CD4-positive, CD25-positive, alpha-beta regulatory T cell (primary cell): ENCODE data around the gene ENO3. TPM values are rescaled to one million over a fixed set of nuclear protein-coding genes. Genes with fewer than 3 reads are reported as not detected.

Experiments
- ATAC-seq, 2 donors: fragments of 150-1000 bp; cut with Tn5 transposase; one replicate each; pipeline ENCODE4 v1.10.0; 2021; ENCODE audit warnings: low read depth in 2 of 2, moderate number of reproducible peaks in 2 of 2, moderate library complexity in 1 of 2
- DNase-seq, 3 donors: peaks; one replicate each; pipeline versions ENCODE4 v3.0.0 to v3.0.0-alpha.2; 2012 to 2022; ENCODE audit warnings: mixed read lengths in 1 of 3
- H3K27ac ChIP-seq: one replicate; pipeline ENCODE4 v1.7.0; 2013; ENCODE audit warnings: mild to moderate bottlenecking, low read length; ENCODE audit not compliant: insufficient read depth, poor library complexity, severe bottlenecking
- H3K27me3 ChIP-seq: one replicate; pipeline ENCODE4 v1.7.0; 2013; ENCODE audit warnings: low read length; ENCODE audit not compliant: control insufficient read depth, insufficient read depth
- H3K36me3 ChIP-seq: one replicate; pipeline ENCODE4 v1.7.0; 2013; ENCODE audit warnings: mild to moderate bottlenecking, low read length, moderate library complexity; ENCODE audit not compliant: control insufficient read depth, insufficient read depth
- H3K4me1 ChIP-seq: 2 replicates; pipeline ENCODE4 v1.7.0; 2013; ENCODE audit warnings: mild to moderate bottlenecking, low read length; ENCODE audit not compliant: insufficient read depth, control insufficient read depth, poor library complexity, severe bottlenecking
- H3K4me3 ChIP-seq: one replicate; pipeline ENCODE4 v1.7.0; 2013; ENCODE audit warnings: low read depth, mild to moderate bottlenecking, low read length, moderate library complexity
- H3K9me3 ChIP-seq, 2 experiments: 1 replicate in 1 of 2; 2 replicates in 1 of 2; pipeline ENCODE4 v1.7.0; 2013; ENCODE audit warnings: low read length in 2 of 2, mild to moderate bottlenecking in 1 of 2, moderate library complexity in 1 of 2; ENCODE audit not compliant: control insufficient read depth in 2 of 2
- H3K27ac Mint-ChIP-seq, 3 donors: one replicate each; pipeline ENCODE4 v1.8.0; 2020 to 2022; ENCODE audit warnings: mild to moderate bottlenecking in 3 of 3, mixed read lengths in 3 of 3, moderate library complexity in 2 of 3
- H3K27me3 Mint-ChIP-seq: one replicate; pipeline ENCODE4 v1.8.0; 2022; ENCODE audit warnings: mild to moderate bottlenecking, mixed read lengths
- H3K36me3 Mint-ChIP-seq: one replicate; pipeline ENCODE4 v1.8.0; 2020; ENCODE audit warnings: mixed read lengths
- H3K4me1 Mint-ChIP-seq, 4 donors: one replicate each; pipeline ENCODE4 v1.8.0; 2020 to 2022; ENCODE audit warnings: mixed read lengths in 4 of 4, mild to moderate bottlenecking in 1 of 4
- H3K4me3 Mint-ChIP-seq, 4 donors: one replicate each; pipeline ENCODE4 v1.8.0; 2020 to 2022; ENCODE audit warnings: mild to moderate bottlenecking in 4 of 4, mixed read lengths in 4 of 4, moderate library complexity in 3 of 4
- H3K9me3 Mint-ChIP-seq, 7 donors: one replicate each; pipeline ENCODE4 v1.8.0; 2020 to 2022; ENCODE audit warnings: mixed read lengths in 7 of 7, mild to moderate bottlenecking in 3 of 7, moderate library complexity in 2 of 7
- polyA plus RNA-seq, 4 donors: library from polyadenylated mRNA; unstranded; fragments of 300-500 nt; fragmentation: Illumina TruSeq; gene quantifications; one replicate each; pipeline ENCODE4 v1.2.3, GENCODE V29; 2021
- total RNA-seq: library from RNA; stranded (reverse); gene quantifications from one replicate; pipeline ENCODE4 v1.2.3, GENCODE V29; 2022

The ENO3 gene
- total and polyA plus RNA-seq, 5 donors from 2014 or later = 0.29 to 11.7 (median 0.50) TPM

DNA sequence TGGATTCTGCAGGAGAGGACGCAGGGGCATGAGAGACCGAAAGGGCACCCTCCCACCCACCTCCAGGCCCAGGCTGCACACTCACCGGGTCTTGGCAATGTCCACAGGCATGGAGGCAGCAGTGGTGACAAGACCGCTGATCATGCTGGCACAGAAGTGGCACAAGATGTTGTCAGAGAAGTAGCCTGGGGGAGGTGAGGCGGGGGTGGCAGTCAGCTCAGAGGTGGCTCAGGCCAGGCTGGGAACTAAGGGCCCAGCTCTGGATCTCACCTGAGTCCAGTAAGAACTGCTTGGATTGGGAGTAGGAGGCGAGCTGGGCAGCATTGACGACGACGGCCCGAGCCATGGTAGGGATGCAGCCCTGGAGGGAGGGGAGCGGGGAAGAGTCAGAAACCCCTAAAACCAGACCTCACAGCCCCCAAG is 12.8 kb upstream of the ENO3 start:
- no peaks in the 10 kb centered on the region for H3K9me3 Mint-ChIP-seq
- Histone ChIP-seq H3K4me1 (peaks cover 53% of the 10 kb centered on the region), H3K36me3 (peaks cover 15% of the 10 kb centered on the region), H3K27ac (no peak overlapping the region), H3K9me3 (no peaks in the 10 kb centered on the region), H3K4me3 (no peak overlapping the region), H3K27me3 (no peaks in the 10 kb centered on the region)
- H3K4me1 Mint-ChIP-seq = peaks cover 0 to 75% (median 42%) of the 10 kb centered on the region in 4 donors
- ATAC-seq = no peak
- peak overlapping the region; percentile 20 to 74 (median 60) for H3K27ac Mint-ChIP-seq
- peaks cover 19% of the 10 kb centered on the region for H3K36me3 Mint-ChIP-seq
- no peaks in the 10 kb centered on the region for H3K27me3 Mint-ChIP-seq
- no peak for DNase-seq
- peak overlapping the region; percentile 84 to 99 (median 96) for H3K4me3 Mint-ChIP-seq

DNA sequence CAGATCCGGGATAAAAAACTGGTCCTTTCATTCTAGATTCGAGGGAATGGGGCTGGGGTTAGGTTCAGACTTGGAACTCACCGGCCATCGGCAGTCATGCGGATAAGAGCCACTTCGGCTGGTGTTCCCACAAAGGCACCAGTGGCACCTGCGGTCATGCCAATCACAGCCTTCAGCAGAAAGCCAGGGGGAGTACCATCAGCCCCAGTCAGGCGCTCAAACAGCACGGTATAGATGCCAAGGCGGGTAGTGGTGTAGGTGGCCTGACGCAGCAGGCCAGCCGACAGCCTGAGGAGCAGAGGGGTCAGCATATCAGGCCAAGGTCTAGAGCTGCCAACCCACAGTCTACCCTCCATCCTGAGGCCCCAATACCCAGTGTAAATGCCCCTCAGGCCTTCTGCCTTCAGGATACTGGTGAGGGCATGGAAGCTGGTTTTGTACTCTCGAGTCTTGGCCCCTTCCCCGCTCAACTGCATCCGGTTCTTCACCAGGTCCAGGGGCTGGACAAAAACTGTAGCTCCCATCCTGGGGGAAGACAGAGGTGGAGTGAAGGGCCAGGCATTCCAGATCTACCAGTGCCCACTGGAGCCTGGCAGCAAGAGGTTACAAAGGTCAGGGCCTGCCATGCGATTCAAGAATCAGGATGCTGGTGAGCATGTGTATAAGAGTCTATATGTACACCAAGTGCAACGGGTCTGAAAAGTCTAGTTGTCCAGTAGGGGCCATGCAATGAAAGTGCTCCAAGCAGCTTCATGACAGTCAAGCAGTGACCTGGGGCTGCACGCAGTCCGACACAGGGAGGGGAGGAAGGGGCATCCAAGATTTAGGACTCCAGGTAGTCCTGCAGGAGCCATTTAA is 12.0 kb upstream of the ENO3 start:
- DNase-seq = peak in 1 of 3 donors; percentile 34
- H3K36me3 ChIP-seq = peaks cover 22% of the 10 kb centered on the region
- no peaks in the 10 kb centered on the region for H3K9me3 ChIP-seq
- peak overlapping the region; percentile 82 for H3K27ac ChIP-seq
- no peaks in the 10 kb centered on the region for H3K27me3 Mint-ChIP-seq
- ATAC-seq = no peak
- H3K4me1 ChIP-seq = peaks cover 58% of the 10 kb centered on the region
- peak overlapping the region; percentile 74 to 97 (median 97) for H3K27ac Mint-ChIP-seq
- peak overlapping the region; percentile 65 for H3K4me3 ChIP-seq
- H3K4me3 Mint-ChIP-seq = peak overlapping the region; percentile 95 to 99 (median 97)
- H3K9me3 Mint-ChIP-seq = no peaks in the 10 kb centered on the region
- peaks cover 19% of the 10 kb centered on the region for H3K36me3 Mint-ChIP-seq
- H3K27me3 ChIP-seq = no peaks in the 10 kb centered on the region
- peaks cover 0 to 76% (median 42%) of the 10 kb centered on the region in 4 donors for H3K4me1 Mint-ChIP-seq

DNA sequence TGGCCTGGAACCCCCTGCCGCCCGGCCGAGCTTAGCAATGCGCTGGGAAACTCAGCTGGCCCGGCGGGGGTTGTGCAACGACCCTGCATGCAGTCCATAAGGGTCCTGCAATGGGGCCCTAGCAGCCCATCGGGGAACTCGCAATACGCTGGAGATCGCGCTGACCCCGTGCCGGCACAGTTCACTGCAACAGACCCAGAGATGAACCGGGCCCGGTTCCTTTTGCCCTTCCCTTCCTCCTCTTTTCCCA is 11.4 kb upstream of the ENO3 start:
- Histone ChIP-seq H3K27ac (peak overlapping the region; percentile 82), H3K36me3 (peaks cover 22% of the 10 kb centered on the region), H3K4me1 (peaks cover 58% of the 10 kb centered on the region), H3K27me3 (no peaks in the 10 kb centered on the region), H3K9me3 (no peaks in the 10 kb centered on the region), H3K4me3 (peak overlapping the region; percentile 65)
- DNase-seq (no peak), ATAC-seq (no peak)
- Mint-ChIP-seq H3K36me3 (peaks cover 22% of the 10 kb centered on the region), H3K9me3 (peaks cover 0 to 1% (median 0%) of the 10 kb centered on the region in 7 donors), H3K27ac (peak overlapping the region; percentile 74 to 97 (median 97)), H3K4me3 (peak overlapping the region; percentile 95 to 99 (median 97)), H3K27me3 (no peaks in the 10 kb centered on the region), H3K4me1 (peaks cover 0 to 76% (median 43%) of the 10 kb centered on the region in 4 donors)

DNA sequence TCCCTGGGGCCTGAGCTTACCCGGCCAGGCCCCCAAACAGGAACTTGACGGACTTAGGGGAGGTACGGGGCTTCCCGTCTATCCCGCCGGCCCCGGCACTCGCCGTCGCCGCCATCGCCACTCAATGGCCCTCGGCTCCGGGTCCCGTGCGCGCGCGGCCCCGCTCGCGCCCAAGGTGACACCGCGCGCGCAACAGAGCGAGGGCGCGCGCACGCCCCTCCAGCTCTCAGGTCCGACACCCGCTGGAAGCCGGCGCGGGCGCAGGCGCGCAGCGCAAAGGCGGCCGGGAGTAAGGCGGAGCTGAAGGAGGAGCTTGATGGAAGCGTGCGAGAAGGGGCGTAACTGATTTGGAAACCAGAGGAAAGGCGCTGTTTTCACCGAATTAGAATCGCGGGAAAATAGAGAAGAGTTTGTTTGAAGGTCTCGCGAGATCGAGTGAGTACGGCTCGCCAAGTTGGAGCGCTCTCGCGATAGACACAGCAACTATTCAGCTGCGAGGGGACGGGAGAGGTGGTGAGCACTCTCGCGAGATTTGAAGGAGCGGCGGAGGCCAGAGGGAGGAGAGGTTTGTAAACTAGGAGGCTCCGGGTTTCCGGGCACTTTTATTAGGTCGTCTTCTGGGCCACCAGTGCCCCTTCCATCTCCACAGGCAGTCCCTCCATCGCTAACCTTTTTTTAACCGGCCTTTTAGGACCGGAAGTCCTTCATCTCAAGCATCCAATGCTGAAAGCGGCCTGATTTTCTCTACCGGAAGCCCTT is 10.9 kb upstream of the ENO3 start, which contains the start of the genes RNF167 and SLC25A11:
Gene RNF167 (plus strand): TSS at position 473 of the 759 bp plus-strand sequence. CDS start 642 bp downstream, outside the sequence.
Gene SLC25A11 (minus strand): TSS at position 251 of the 759 bp plus-strand sequence. CDS start 136 bp downstream, at position 115.
- peaks cover 0 to 1% (median 0%) of the 10 kb centered on the region in 7 donors for H3K9me3 Mint-ChIP-seq
- H3K27me3 Mint-ChIP-seq = no peaks in the 10 kb centered on the region
- peaks cover 0 to 78% (median 46%) of the 10 kb centered on the region in 4 donors for H3K4me1 Mint-ChIP-seq
- peak within 1 kb of the TSS; percentile 97 to 99 (median 97) for H3K27ac Mint-ChIP-seq
- H3K27ac ChIP-seq = peak within 1 kb of the TSS; percentile 94
- peak within 1 kb of the TSS; percentile 92 for H3K4me3 ChIP-seq
- H3K27me3 ChIP-seq = no peaks in the 10 kb centered on the region
- H3K36me3 Mint-ChIP-seq = peaks cover 24% of the 10 kb centered on the region
- H3K4me1 ChIP-seq = peaks cover 62% of the 10 kb centered on the region
- DNase-seq = peak; percentile 95 to 100 (median 99)
- ATAC-seq = peak; percentile 83 to 85
- peak within 1 kb of the TSS; percentile 95 to 99 (median 97) for H3K4me3 Mint-ChIP-seq
- H3K36me3 ChIP-seq = peaks cover 26% of the 10 kb centered on the region
- no peaks in the 10 kb centered on the region for H3K9me3 ChIP-seq

- Mint-ChIP-seq H3K4me3 (peak overlapping the region; percentile 95 to 99 (median 97)), H3K27me3 (no peaks in the 10 kb centered on the region), H3K9me3 (peaks cover 0 to 1% (median 0%) of the 10 kb centered on the region in 7 donors), H3K4me1 (peaks cover 0 to 83% (median 53%) of the 10 kb centered on the region in 4 donors), H3K27ac (peak overlapping the region; percentile 97 to 99 (median 97)), H3K36me3 (peaks cover 32% of the 10 kb centered on the region)
- peak overlapping the region; percentile 94 for H3K27ac ChIP-seq
- no peaks in the 10 kb centered on the region for H3K9me3 ChIP-seq
- peak overlapping the region; percentile 92 for H3K4me3 ChIP-seq
- no peak for ATAC-seq
- DNase-seq = peak in 2 of 3 donors; percentile 35 to 56
- peaks cover 70% of the 10 kb centered on the region for H3K4me1 ChIP-seq
- no peaks in the 10 kb centered on the region for H3K27me3 ChIP-seq
- peaks cover 32% of the 10 kb centered on the region for H3K36me3 ChIP-seq
Measured at GRCh38 chr17:4940555-4941318, 10.2 kb upstream of the ENO3 start.

- H3K27ac Mint-ChIP-seq = peak overlapping the region; percentile 97 to 99 (median 97)
- no peaks in the 10 kb centered on the region for H3K27me3 Mint-ChIP-seq
- Histone ChIP-seq H3K27ac (peak overlapping the region; percentile 94), H3K36me3 (peaks cover 37% of the 10 kb centered on the region), H3K4me1 (peaks cover 75% of the 10 kb centered on the region), H3K9me3 (no peaks in the 10 kb centered on the region), H3K4me3 (peak overlapping the region; percentile 92), H3K27me3 (no peaks in the 10 kb centered on the region)
- H3K4me1 Mint-ChIP-seq = peaks cover 0 to 84% (median 53%) of the 10 kb centered on the region in 4 donors
- ATAC-seq (no peak), DNase-seq (no peak)
- H3K36me3 Mint-ChIP-seq = peaks cover 31% of the 10 kb centered on the region
- H3K9me3 Mint-ChIP-seq = peaks cover 0 to 1% (median 0%) of the 10 kb centered on the region in 7 donors
- peak overlapping the region; percentile 95 to 99 (median 97) for H3K4me3 Mint-ChIP-seq
Measured at GRCh38 chr17:4941319-4941610, 9.7 kb upstream of the ENO3 start.
